HCEC 1CT (cell line): Measurements from ENCODE around the gene STUM.
A peak's percentile ranks its signal among the peaks of the same experiment; 100 is the strongest.
"Not testable (repeated sequence)": the region's sequence is repeated elsewhere in the genome, so short reads cannot be mapped to it uniquely, and the experiment has no call there.

Source experiments
- DNase-seq: peaks from one replicate; pipeline ENCODE4 v3.0.0-alpha.2; 2017

Gene STUM

DNA sequence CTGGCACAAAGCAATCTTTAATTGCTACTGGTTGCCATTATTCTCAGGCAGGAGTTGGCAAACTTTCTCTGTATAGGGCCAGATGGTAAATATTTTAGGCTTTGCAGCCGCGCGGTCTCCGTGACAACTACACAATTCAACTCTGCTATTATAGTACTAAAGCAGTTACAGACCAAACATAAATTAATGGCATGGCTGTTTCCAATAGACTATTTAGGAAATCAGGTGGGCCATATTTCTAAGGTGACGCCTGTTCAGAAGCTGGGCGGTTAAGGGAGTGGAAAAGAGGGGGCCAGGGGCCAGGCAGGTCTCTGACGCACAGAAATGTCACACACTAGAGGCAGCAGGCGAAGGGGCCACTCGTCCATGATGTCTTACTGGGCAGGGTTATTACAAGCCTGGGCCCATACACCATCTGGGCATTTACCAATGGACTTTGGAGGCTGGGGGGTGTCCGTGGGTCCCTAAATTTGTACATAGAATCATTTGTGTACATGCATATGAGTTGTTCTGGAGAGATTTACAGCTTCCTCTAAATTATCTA, 80.1 kb downstream of the STUM start:
- DNase-seq = no peak

DNA sequence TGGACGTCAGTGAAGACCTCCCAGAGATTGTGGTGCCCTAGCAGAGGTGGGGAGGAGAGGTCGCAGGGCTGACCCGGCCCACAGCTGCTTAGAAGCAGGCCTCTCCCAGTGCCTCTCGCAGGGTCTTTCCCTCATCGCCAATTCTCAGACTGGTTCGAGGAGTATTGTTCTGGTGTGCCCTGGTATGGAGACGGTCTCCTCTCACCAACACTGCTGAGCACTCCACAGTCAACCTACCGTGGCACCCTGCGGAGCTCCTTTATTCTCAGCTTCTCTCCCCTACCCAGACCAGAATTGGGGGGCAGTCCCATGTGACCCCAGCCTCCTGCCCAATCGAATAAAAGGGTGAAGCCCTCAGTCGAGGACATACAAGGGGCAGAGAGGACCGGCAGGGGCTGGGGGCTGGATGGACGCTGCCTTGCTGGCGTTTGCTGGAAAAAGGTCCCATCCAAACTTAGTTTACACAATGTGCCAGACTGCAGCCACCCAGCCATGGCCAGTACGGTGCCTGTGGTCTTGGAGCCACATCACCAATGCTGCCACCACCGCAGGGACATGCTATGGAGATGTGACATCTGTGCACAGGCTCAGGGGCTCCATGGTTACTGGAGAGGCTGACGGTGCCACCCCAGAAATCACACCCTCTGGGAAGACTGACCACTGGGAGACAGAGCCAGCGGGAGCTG, 80.8 kb downstream of the STUM start:
- DNase-seq = no peak

DNA sequence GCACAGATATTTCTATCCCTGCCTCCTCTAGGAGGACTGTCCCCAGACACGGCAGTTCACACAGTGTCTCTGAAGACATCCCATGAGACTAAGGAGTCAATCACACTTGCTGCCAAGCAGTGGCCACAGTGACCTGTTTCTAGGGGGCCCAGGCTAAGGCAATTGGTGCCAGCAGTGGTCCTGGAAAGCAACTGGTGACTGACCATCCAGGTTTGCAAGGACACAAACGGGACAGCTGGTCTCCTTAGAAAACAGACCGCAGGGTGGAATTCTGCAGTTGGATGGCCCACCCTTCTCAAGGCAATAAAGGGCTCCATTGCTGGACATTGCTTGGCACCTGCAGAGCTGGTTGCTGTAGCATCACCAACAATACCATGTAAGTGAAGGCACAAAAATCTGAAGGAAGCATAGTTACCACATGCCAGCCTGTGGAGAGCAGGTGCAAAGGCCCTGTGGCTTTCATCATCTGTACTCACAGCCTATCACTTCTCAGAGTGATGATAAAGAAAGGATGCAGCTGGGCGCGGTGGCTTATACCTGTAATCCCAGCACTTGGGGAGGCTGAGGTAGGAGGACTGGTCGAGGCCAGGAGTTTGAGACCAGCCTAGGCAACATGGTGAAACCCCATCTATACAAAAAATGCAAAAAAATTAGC, 81.5 kb downstream of the STUM start:
- no peak for DNase-seq

DNA sequence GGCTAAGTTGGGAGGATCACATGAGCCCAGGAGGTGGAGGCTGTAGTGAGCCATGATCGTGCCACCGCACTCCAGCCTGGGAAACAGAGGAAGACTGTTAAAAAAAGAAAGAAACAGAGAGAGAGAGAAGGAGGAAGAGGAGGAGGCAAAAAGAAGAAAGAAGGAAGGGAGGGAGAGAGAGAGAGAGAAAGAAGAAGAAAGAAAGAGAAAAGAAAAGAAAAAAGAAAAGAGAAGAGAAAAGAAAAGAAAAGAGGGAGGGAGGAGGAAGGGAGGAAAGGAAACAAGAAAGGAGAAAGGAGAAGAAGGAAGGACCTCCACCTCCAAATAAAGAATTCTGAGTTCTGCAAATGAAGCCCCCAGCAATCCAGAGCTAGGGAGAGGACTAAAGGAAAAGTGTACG, 82.0 kb downstream of the STUM start:
- no peak for DNase-seq

DNA sequence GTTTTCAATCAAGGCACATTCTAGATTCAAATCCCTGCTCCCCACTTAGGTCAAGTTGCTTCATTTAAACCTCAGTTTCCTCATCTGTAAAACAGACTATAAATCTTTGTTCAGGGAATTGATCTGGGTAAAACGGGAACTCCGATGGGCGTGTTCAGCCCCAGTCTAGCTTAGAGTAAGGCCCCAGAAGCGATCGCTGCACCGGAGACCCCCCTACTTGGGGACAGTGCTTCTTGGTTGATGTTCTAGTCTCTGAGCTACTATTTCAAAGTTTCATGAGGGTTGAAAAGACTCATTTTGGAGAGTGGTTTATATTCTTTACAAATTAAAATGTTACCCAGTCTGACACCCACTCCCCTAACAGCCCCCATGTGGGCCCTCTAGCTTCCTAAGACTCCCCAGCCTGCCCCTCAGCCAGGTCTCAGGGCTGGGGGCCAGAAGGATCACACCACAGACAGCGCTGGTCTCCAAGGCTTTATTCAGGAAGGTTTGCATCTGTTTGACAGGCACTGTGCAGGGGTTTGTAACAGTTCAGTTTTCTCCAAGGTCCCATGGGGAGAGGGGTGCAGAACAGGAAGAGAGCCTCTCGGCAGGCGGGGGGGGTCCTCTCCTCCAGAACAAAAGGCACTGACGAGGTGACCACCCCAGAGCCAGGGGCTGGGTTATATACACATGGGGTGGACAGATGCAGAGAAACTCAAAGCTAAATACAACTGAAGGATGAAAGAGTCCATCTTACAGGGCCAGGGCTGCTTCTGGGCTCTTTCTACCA, 82.9 kb downstream of the STUM start:
- no peak for DNase-seq

DNA sequence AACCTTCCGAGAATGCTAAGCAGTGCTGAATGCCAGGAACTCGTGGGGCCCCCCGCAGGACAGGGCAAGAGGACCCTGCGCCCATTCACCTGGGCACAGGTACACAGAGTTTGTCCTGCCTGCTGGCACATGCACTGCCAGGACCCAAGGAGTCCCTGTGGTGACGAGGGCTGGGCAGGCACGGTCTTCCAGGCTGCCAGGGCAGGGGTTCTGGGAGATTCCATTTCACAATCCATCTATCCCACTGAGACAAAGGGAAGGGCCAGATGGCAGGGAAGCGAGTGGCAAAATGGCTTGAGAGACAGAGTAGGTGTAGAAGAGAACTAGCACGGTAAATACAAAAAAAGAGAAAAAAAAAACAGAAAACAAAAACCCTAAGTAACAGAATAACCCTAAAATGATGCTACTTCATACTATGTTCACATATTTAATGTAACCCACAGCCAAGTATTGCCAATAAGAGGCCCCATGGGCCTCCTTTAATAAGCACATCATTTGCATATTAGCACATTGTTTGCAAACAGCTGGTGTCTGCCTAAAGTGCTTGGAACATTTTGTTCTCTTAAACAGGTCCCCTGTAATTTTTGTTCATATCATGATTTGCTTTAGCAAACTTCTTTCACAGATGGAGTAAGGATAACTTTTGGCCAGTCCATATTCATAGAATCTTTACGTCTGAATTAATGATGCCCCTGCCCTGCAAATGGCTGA, 83.8 kb downstream of the STUM start:
- DNase-seq = no peak

DNA sequence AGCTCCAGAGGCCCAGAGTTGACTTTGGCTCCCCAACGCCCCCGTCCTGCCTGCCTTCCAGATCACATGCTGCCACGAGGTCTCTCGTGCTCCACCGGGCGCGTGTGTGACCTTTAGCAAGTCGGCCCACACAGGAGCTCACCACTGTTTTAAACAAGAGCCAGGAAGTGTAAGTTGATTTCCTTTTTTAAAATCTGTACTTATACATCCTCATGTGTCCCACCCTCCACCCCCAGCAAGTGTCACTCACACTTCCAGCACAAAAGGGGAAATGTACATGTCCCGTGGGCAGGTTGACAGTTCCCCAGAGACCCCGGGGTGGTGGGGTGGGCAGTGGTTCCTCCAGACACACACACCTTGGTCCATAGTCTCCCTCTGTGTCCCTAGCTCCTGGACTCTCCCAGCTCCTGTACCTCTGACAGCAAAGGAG, 84.4 kb downstream of the STUM start:
- no peak for DNase-seq

DNA sequence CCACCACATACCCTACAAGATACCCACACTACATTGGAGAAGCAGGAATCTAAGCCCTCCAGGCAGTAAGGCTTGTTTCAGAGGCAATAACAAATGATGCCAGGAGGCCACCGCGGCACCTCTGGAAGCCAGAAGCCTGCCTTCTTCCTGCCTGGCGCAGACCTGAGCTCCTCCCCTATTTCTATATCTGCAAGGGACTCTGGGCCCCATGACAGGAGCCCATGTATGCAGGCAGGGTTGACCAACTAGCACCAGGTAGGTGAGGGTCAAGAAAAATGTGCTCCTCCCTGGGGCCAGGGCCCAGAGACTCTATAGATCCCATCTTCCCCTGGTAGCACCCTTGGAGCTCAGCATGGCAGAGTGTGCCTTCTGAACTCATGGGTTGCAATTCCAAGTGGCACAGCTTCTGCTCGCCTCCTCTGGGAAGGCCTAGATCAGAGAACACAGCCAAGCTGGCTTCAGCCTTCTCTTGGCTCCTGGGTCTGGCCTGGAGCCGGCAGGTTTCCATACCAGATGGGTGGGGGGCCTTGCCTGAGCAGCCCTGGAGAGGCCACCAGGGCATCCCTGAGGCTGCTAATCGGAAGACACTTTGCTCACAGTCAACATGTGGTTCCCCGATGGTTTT, 85.1 kb downstream of the STUM start:
- DNase-seq = no peak

DNA sequence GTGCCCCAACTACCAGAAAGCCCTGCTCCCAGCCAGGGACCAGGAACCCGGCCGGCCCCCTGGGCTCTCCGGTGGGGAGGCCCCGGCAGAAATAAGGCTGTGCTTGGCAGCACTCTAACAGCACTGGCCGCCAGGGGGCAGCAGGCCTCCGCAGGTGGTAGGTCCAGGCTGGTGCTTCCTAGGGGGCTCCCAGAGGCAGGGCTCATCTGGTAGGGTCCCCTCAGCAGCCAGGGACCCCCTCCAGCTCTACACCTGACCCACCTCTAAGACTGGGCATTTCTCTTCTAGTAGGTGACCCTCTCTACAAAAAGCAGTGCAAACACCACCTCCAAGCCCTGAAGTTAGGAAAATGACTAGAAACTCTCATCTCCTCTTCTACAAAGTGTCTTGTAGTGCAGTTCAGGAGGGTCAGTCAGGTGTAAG, 85.6 kb downstream of the STUM start:
- peak; percentile 41 for DNase-seq

DNA sequence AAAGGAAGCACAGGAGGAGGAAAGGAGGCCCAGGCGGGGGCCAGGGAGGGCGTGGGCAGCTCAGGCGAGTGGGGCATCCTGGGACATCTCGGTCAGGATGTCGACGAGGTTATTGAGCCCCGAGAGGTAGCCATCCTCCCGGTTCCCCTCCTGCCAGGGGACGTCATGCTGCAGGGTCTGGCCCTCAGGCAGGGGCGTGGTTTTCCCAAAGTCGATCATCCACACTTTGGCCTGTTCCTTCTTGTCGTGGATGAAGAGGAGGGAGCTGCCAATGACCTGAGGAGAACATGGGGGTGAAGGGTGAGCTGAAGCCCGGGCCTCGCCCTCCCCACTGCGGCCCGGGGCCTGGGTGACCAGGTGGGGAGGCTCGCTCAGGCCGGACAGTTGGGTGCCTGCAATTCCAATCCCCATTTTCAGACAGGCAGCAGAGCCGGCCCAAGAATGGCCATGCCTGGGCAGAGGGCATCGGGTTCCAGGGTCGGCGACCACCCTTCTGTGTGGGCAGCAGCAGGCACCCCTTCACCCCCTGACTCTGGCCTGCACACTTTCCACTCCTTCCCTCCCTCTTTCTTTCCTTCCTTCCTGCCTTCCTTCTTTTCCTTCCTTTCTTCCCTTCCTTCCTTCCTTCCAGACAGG, 86.2 kb downstream of the STUM start:
- no peak for DNase-seq

DNA sequence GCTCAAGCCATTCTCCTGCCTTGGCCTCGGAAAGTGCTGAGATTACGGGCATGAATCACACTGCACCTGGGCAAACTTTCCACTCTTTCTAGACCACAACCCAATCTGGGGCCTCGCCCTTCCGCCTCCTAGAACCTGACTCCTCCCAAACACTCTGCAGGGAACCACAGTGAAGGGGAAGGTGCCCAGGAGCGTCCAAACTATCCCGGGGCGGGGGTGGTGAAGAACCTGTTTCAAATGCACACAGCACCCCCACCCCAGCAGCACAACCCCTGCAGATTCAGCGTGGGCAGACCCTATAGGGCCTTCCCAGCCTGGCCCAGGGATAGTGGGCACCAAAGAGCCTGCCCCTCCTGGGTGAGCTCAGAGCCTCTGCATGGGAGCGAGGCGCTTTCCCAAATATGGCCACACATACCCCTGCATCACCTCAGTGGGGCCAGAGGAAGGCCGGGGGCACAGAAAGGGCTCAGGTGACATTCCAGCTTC, 86.9 kb downstream of the STUM start:
- no peak for DNase-seq

DNA sequence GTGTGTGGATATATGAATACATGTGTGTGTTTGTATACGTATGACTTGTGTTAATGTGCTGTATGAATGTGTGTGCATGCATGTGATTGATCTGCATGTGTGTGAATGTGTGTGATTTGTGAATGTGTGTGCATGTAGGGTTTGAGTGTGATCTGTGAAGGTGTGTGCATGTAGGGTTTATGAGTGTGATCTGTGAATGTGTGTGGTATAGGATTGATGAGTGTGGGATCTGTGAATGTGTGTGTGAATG, 88.2 kb downstream of the STUM start:
- no peak for DNase-seq

DNA sequence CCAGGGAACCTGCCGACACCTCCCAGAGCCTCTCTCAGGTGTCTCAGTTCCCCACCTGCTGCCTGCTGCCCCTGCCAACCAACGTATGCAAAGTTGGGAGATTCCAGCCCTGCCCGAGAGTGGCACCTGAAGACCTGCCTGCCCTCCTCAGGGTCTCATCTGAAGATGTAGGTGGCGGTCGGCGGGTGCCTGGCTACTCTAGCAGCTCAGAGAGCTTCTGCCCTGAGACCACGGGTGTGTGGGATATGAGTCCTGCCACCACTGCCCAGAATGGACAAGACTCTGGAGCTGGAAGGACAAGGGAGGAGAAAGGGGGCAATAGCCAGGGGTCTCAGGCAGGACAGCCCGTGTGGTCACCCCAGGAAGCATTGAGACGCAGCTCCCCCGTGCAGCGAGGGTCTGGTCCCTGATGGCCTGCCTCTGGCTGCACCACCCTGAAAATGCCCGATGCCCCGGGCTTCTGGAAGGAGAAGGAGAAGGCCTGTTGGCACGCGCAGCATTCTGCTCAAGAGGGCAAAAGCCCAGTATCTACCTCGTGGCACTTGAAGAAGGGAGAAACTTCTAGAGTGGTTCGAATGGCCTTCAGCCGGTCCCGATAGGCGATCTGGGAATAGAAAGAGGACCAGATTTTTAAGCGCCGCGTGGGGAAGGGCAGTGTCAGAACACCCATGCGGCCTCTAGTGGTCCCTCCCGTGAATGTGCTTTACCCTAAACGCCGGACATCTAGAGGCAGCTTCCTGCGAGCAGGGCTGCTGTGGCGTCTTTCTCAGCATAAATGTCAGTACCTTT, 88.8 kb downstream of the STUM start:
- peak; percentile 41 for DNase-seq

DNA sequence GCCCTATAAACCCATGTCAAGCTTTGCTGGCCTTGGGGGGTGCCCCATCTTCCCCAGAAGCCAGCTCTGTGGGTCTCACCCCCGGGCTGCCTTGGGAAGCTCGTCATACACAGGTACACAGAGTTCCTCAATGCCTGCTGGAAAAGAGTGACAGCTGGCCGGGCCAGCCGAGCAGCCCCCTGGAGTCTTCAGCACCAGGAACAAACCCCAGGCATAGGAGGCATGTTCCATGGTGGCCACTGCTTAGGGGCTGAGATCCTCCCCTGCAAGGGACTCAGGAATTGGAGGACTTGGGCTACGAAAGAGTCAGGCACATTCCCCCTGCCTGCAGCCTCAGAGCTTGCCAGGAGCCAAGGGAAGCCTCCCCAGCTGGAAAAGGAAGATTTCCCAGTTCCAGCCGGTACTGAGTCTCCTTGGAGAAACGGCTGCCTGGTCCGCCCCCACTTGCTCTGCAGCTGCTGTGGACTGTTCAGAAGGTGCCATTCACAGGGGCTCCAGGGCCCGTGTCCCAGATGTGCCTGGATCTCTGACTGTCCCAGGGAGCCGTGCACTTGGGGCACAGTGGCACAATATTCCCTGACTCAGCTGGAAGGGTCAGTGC, 89.5 kb downstream of the STUM start:
- no peak for DNase-seq

DNA sequence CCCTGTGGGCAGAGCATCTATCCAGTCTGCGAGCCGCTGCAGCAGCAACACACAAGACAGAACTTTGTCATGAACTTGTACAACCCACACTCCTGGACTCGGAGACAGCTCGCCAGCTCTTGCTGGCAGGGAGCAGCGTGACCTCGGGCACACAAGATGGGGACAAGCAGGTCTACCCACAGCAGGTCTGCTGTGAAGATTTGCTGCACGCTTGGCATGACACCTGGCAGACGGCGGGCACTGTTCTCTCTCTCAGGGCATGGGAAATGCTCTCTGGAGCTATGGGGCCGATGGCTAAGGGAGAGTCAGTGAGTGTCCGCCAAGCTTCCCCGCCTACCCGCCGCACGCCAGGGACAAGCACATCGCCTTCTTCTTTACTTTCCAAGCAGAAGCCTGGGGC, 90.0 kb downstream of the STUM start:
- DNase-seq = no peak

DNA sequence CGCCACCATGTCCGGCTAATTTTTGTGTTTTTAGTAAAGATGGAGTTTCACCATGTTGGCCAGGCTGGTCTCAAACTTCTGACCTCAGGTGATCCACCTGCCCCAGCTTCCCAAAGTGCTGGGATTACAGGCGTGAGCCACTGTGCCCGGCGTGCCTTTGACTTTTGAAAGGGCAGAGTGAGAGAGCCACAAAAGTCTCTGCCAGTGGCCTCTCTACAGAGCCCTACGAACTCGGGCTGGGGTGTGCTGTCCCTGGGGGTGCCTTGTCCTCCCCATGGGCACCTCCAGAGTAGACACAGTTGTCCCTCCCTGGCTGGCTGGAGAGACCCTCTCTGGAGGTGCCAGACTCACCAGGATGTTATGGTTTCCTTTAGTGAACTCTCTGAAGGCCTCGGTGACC, 90.6 kb downstream of the STUM start:
- not testable (repeated sequence) for DNase-seq

DNA sequence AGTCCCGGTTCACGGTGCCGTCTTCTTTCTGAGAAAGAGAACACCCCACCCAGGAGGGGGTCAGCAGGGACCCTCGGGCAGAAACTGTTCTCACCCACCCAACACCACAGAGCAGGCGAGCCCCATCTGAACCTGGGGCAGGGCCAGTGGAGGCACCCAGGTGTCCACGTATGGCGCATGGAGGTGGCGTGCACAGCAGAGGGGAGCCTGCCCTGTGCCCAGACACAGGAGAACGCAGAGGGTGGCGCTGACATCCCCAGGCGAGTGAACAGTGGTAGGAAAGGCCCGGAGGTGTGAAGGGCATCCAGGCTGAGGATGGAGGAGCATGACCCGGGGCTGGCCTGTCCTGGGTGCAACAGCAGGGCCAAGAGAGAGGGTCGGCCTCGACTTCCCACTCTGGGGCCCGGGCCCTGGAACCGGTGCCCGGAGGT, 91.1 kb downstream of the STUM start:
- DNase-seq = no peak

DNA sequence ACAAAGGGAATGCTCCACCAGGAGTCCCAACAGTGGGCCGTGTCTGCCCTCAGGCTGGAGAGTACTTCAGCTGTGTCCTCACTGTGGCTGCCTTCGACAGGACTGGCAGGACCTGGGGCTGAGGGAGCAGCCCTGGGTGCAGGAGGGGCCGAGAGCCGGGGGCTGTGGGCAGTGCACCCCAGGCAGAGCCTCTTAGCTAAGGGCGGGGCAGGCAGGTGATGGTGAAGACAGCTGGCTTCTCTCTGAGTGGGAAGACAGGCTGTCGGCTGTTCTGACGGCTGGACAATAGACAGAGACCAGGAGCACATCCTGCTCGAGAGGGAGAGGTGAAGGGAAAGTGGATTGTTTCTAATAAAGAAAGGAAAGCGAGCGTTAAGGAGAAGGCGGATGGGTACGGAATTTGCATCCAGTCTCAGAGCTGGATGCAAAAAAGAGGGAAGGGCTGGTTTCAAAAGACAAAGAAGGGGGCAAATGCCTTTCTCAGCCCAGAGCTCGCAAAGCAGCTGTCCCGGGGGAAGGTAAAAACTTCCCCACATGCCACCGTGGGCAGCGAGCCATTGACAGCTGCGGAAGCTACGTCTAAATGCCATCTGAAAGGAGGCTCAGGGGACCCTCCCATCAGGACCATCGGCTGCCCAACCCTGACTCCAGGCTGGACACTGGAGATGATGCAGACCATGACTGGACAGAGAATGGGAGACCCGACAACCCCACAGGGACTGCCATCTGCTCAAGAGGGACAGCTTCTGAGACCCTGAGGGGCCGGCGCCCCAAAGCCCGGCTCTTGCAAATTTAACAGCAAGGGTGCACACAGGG, 92.0 kb downstream of the STUM start:
- no peak for DNase-seq

DNA sequence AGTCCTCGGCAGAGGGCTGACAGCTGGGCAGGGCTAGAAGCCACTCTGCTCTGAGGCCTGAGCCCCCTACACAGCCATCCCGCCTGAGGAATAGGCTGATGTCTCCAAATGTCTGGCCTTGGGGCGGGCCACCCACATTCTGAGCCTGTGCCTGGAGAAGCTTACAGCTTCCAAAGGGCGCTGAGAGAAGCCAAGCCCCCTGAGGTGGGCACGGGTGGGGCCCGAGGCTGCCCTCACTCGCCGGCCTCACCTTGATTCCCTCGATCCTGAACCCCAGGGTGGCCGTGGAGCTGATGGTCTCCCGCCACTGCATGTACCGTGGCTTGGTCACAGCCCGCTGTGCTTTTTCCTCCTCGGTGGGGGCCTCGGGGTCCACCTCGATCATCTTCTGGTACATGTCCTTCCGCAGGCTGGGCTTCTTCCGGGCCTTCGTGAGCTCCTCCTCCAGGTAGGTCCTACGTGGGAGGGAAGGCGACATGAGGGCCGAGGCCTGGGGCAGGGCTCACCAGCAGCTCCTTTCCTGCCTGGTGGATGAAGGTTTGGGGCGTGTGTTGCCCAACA, 93.2 kb downstream of the STUM start:
- no peak for DNase-seq

DNA sequence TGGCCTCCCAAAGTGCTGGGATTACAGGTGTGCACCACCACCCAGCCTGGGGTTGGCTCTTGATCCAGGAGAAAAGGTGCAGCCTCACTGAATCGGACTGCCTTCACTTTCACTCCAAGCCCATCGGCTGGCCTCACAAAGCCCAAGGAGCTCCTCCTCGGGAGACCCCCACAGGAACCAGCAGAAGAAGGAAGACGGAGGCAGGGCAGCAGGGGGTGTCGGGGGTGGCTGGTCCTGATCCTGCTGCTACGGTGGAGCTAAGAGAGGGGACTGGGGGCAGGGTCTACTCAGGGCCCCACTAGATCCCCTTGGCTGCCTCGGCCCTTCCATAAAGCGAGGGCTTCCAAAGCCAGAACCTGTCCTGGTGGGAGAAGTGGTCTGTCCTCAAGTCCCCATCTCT, 93.9 kb downstream of the STUM start:
- DNase-seq = no peak
